ENCODE results near the gene GRB2. TPM values are rescaled to one million over a fixed set of nuclear protein-coding genes. Genes with fewer than 3 reads are reported as not detected.
A peak's percentile ranks its signal among the peaks of the same experiment; 100 is the strongest.

Gene GRB2
- total RNA-seq, 6 donors from 2014 or later = 103 to 168 (median 151) TPM

DNA sequence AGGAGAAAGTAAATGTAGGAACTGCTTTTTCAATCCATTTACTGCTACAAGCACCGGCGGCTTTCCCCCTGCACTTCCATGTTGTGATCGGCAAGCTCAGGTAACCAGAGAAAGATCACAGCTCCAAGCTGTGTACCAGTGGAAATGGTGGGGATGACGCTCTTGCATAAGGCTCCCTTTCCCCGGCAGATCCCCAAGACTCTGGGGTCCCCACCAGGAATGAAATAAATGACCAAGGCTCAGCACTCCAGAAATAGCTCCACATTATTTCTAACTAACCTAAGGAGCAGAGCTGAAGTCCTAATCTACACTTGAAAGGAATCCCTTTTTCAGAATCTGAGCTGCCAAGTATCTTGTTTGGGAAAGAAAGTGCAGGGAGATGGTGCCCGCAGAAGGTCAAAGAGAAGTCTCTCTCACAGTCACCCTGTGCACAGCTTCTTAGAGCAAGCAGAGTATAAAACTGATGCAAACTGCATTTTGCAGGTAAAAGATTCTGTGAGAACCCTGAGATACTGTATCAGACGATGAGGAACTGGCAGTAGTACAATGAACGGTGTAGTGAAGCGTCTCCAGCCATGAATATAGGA lies 11.1 kb downstream of the GRB2 start:
- 11 to 19% methylated on average over 9 of the region's 9 CpGs for WGBS, 2 donors
- H3K27me3 ChIP-seq = no peaks in the 10 kb centered on the region
- DNase-seq = no peak
- peaks cover 30 to 86% (median 50%) of the 10 kb centered on the region in 4 donors for H3K4me1 ChIP-seq
- H3K36me3 ChIP-seq = peaks cover 0 to 8% (median 0%) of the 10 kb centered on the region in 4 donors
- no peaks in the 10 kb centered on the region for H3K9me3 ChIP-seq
- peak overlapping the region; percentile 62 to 87 (median 78) for H3K27ac ChIP-seq
- ATAC-seq (ENCODE audit: low FRiP score in 2 of 2) = no peak
- peak overlapping the region; percentile 29 to 65 (median 52) for H3K4me3 ChIP-seq
- no peak for TF ChIP-seq POLR2AphosphoS5 (IDR thresholded peaks at IDR 0.05)
- no peak for TF ChIP-seq CTCF (IDR thresholded peaks at IDR 0.05)
- no peak for TF ChIP-seq EP300 (IDR thresholded peaks at IDR 0.05)
- no peak for TF ChIP-seq POLR2A (IDR thresholded peaks at IDR 0.05)

DNA sequence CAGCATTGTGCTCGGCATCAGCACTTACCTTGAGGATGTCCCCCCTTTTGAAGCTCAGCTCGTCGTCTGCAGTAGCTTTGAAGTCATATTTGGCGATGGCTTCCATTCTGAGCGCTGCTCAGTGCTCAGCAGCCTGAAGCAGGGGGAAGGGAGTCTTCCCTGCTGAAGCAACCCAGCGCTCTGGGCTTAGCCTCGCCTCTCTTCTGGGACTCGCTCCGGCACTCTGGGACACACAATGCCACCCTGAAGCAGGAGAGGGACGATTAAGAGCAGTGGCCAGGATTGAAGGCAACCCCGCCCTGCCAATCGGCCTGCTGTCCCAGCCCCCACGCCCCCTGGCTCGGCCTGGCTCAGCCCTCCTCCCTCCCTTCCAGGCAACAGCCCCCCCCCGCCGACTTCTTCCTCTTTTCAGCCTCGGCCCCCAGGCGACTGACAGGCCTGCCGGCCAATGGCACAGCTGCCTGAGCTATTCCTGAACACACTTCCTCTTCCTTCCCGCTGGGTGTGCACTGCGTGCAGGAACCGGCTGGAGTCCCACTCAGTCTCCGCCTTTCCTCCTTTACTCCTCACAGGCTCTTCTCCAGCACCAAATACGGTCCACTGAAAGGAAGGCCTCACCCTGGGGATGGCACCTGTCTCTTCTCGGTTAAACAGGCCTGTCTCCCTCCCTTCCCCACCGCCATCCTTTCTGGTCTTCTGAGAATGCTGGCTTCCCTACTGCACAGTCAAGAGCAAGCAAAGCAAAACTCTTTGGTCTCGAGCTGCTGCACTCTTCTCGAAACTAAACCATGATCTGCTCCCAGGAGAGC lies 11.8 kb downstream of the GRB2 start:
- Histone ChIP-seq H3K27ac (peak overlapping the region; percentile 69 to 87 (median 85)), H3K36me3 (peaks cover 0 to 11% (median 0%) of the 10 kb centered on the region in 4 donors), H3K9me3 (no peaks in the 10 kb centered on the region), H3K4me1 (peaks cover 31 to 90% (median 51%) of the 10 kb centered on the region in 4 donors), H3K27me3 (no peaks in the 10 kb centered on the region), H3K4me3 (peak overlapping the region; percentile 46 to 65 (median 56))
- peak; percentile 99 to 100 for ATAC-seq (ENCODE audit: low FRiP score in 2 of 2)
- TF ChIP-seq EP300 (IDR thresholded peaks at IDR 0.05) (no peak), CTCF (IDR thresholded peaks at IDR 0.05) (peak in 3 of 6 experiments; percentile 27 to 63 (median 46)), POLR2A (IDR thresholded peaks at IDR 0.05) (peak in 1 of 4 donors; percentile 63), POLR2AphosphoS5 (IDR thresholded peaks at IDR 0.05) (peak; percentile 41 to 78)
- whole genome bisulfite sequencing, 2 donors = 2% methylated on average over 19 to 28 of the region's 28 CpGs
- peak; percentile 99 for DNase-seq

DNA sequence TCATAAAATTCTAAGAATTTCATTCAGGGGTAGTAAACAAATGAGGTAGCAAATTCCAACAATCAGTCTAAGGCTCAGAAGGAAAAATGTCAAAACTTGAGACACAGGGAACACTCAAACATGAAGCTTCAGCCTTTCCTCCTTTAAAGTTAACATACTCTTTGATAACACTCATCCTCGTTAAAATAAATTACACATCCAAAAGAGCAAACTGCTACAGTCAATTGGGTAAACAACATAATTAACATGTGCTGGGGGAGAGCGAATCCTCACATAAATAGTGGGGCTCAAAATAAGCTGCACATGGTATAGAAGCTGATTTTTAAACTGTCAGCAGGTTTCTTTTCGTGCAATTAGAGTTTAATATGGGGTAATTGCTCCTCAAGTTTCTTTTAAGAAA lies 12.9 kb downstream of the GRB2 start:
- DNase-seq (no peak), ATAC-seq (ENCODE audit: low FRiP score in 2 of 2) (no peak)
- Histone ChIP-seq H3K36me3 (peaks cover 0 to 13% (median 0%) of the 10 kb centered on the region in 4 donors), H3K27me3 (no peaks in the 10 kb centered on the region), H3K27ac (peak overlapping the region in 2 of 4 donors; percentile 86 to 87), H3K4me1 (peaks cover 40 to 89% (median 51%) of the 10 kb centered on the region in 4 donors), H3K9me3 (no peaks in the 10 kb centered on the region), H3K4me3 (peak overlapping the region in 1 of 4 donors; percentile 65)
- TF ChIP-seq CTCF (IDR thresholded peaks at IDR 0.05) = no peak
- TF ChIP-seq EP300 (IDR thresholded peaks at IDR 0.05) = no peak
- no peak for TF ChIP-seq POLR2A (IDR thresholded peaks at IDR 0.05)
- TF ChIP-seq POLR2AphosphoS5 (IDR thresholded peaks at IDR 0.05) = no peak
- 49 to 60% methylated on average over 3 of the region's 3 CpGs for WGBS, 2 donors

GRCh38 chr17:75390982-75391381 lies 14.5 kb downstream of the GRB2 start:
- ATAC-seq (ENCODE audit: low FRiP score in 2 of 2) (no peak), DNase-seq (no peak)
- WGBS, 2 donors = 45 to 57% methylated on average over 3 of the region's 3 CpGs
- Histone ChIP-seq H3K4me3 (no peak overlapping the region), H3K36me3 (peaks cover 0 to 20% (median 0%) of the 10 kb centered on the region in 4 donors), H3K4me1 (peaks cover 40 to 83% (median 53%) of the 10 kb centered on the region in 4 donors), H3K9me3 (no peaks in the 10 kb centered on the region), H3K27ac (peak overlapping the region in 1 of 4 donors; percentile 4), H3K27me3 (no peaks in the 10 kb centered on the region)
- TF ChIP-seq CTCF (IDR thresholded peaks at IDR 0.05) (no peak), EP300 (IDR thresholded peaks at IDR 0.05) (no peak), POLR2AphosphoS5 (IDR thresholded peaks at IDR 0.05) (no peak), POLR2A (IDR thresholded peaks at IDR 0.05) (no peak)

Measured in upper lobe of left lung (tissue), 6 donors.